ENCODE measurements around the gene IFT74.

DNA sequence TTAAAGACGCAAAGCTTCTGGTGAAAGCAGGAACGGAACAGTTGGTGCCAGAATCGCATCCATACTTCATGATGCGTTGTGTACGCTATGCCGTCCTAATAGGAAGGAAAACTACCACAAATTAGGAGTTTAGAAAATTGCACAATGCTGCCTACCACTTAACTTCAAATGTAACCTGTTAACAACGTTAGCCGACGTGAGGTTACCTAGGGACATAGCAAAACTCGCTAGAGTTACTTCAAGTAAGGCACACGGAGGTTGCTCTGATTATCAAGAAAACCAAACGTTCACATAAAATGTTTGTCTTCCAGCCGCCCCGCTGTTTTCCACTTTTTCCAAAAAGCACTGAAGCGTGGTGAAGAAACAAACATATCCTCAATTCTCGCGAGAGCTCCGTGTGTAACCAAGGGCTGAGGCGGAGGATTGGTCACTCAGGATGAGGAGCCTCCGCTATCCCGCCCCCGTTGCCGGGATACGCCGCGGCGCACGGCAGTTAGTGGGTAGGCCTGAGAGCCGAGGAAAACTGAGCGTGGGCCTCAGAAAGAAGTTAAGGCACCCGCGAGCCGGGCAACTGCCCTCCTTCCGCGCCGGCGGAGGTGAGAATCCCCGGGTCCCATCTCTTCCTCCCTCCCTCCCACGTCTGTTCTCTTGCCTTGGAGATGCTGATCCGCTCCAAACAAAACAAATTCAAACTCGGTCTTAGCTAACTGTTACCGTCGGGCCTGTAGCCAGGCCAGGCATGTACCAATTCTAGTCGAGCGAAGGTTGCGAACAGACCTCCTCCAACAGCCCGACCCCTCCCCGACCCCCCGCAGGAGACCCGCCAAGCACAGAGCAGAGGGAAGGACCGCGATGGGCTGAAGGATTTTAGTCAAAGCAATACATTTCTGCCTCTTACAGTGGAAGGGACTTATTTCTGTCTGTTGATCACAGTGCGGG is at the start of gene IFT74:
- TF ChIP-seq, protein P1, sequence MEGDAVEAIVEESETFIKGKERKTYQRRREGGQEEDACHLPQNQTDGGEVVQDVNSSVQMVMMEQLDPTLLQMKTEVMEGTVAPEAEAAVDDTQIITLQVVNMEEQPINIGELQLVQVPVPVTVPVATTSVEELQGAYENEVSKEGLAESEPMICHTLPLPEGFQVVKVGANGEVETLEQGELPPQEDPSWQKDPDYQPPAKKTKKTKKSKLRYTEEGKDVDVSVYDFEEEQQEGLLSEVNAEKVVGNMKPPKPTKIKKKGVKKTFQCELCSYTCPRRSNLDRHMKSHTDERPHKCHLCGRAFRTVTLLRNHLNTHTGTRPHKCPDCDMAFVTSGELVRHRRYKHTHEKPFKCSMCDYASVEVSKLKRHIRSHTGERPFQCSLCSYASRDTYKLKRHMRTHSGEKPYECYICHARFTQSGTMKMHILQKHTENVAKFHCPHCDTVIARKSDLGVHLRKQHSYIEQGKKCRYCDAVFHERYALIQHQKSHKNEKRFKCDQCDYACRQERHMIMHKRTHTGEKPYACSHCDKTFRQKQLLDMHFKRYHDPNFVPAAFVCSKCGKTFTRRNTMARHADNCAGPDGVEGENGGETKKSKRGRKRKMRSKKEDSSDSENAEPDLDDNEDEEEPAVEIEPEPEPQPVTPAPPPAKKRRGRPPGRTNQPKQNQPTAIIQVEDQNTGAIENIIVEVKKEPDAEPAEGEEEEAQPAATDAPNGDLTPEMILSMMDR (conservative IDR thresholded peaks at IDR 0.05 in 1 of 2, IDR thresholded peaks at IDR 0.05 in 1 of 2; ENCODE audit: low read depth in 1 of 2, low read length in 2 of 2): no peak
- no peak for TF ChIP-seq EZH2 (IDR thresholded peaks at IDR 0.05; ENCODE audit: low read length, missing control alignments)
